HG03064 (cell line): ENCODE data around the gene TRIM45.
"Not testable (repeated sequence)": the region's sequence is repeated elsewhere in the genome, so short reads cannot be mapped to it uniquely, and the experiment has no call there.

Source experiments
- ATAC-seq: cut with Tn5 transposase; IDR thresholded peaks from one replicate; pipeline ENCODE4 v1.9.1; 2021; ENCODE audit warnings: low read depth; ENCODE audit not compliant: unreplicated experiment

TRIM45 gene

DNA sequence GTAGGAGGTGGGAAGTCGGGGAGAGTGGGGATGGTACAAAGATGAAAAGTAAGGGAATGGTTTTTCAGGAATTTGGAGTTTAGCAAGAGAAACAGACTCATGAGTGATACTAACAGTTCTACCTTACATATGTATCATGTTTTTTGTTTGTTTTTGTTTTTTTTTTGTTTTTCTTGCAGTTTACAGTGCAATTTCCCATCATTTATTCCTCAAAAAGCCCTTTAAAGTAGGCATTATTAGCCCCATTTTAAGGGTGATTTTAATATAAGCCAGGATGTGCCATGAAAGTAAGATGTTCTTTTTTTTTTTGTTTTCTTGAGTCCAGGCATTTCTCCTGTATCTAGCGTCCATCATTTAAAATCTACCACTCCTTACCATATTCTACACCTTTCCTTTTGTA, 13.8 kb upstream of the TRIM45 start:
- ATAC-seq, result no peak

DNA sequence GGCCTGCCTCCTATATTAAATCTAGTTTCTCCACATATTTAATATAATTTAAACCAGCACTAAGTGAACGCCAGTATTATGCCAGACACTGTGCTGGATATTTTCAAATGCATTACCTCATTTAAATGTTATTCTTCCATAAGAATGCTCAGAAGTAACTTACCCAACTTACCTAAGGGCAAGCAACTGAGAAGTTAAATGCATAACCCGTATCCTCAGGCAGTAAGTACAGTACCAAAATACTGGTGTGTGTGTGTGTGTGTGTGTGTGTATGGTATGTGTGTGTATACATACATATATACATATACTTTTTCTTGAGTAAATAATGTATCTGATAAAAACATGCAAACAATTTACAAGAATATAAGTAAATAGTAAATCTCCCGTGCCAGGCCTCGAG, 9.0 kb upstream of the TRIM45 start:
- ATAC-seq, result no peak

DNA sequence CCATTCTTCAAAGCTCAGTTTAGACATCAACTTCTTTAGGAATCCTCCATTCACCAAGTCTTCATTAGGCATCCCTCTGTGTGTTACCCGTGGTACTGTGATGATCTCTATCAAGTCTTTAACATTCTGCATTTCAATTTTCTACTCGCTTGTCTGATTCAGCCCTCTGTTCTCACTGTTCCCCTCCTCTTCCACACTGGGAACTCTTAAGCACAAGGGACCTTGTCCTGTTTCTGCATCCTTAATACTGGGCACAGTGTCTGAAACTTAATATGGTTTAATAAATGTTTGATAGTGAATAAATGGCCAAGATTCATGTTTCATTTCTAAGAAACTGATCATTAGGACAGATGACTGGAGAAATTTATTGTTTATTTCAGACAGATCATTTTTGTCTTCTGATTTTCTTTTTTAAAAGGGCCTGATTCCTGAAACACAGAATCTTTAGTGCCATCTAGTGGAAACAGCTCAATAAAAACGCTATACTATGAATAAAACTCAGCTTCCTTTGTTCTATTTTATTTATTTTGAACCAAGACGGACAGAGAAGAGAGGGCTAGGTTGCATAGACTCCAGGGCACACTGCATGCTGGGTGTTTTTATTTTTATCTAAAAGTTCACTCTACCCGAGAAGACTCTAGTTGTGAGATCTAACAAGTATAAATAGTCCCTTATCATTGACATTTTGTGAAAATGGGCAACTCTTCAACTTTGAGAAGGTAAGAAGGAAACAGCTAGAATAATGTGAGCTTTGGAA, 7.0 kb upstream of the TRIM45 start:
- no peak for ATAC-seq

DNA sequence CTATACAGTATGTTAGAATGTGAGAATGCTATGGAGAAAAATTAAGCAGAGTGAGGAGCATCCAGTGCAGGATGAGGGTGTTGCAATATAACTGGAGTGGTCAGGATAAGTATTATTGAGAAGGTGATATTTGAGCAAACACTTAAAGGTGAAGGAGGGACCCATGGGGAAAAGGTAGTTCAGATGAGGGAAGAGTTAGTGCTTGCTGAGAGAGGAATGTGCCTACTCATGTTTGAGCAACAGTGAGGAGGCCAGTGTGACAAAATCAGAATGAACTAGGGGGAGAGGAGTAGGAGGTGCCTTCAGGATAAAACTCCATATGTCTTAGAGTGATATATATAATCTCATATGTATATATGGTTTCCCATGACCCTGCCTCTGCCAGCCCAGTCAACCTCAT, 6.2 kb upstream of the TRIM45 start:
- no peak for ATAC-seq

DNA sequence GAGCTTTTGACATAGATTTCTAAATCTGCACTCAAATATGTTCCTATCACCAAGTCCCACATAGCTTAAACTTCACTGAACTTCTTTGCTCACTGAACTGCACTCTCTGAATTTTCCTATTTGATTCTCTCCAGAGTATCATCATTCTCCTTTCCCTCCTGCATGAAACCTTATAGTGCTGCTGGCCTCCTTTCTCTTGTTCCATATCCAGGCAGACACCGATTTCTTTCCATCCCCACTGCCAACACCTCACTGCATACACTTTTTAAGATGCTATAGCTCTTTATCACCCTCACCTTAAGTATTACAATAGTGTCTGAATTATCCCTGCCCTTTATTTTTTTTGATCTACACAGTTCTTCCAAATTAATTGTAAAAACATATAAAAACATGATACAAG, 3.1 kb upstream of the TRIM45 start:
- ATAC-seq, result no peak

DNA sequence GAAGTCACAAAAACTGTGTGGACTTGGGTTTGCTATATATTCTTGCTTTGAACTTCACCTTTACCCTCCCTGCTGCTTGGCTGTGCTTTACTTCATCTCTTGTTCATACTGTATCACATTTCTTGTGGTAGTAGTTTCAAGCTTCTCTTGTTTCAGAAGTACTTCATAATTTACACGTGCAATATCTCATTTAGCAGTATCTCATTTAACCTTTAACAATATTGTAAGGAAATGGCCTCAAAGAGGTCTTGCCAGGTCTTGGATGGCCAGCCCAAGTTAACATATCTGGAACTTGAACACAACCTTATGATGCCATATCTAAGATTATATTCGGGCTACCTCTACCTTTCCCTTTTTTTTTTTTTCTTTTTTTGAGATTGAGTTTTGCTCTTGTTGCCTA, 1.7 kb upstream of the TRIM45 start:
- ATAC-seq, result no peak

DNA sequence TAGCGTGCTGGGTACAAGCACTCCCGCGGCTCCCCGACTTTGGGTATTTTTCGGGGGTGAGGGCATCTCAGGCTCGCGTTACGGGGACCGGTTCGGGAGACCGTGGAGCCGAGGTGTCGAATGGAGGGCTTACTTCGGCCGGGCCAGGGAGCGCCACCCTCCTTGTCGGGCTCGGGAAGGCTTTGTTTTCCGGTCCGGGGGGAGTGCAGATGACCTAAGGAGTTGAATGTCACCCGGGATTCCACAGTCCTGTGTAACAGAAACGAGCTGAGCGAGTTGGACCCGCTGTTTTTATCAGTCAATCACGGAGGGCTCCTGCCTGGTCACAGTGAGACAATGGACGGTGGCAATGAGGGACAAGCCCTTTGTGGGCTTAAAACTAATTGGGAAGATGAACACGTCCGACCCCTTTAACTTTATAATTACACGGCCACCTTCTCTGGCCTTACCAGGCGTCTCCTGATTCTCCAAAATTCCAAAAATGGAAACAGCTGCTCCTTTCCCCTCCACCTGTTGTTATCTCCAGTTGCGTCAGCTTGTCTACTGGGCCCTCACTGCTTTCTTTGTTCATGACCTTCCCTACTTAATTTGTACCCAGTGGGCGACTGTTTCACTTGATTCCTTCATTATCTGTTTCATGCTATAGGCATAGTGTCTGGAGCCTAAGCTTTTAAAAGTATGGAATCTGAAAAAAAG, 929 bp upstream of the TRIM45 start:
- no peak for ATAC-seq

DNA sequence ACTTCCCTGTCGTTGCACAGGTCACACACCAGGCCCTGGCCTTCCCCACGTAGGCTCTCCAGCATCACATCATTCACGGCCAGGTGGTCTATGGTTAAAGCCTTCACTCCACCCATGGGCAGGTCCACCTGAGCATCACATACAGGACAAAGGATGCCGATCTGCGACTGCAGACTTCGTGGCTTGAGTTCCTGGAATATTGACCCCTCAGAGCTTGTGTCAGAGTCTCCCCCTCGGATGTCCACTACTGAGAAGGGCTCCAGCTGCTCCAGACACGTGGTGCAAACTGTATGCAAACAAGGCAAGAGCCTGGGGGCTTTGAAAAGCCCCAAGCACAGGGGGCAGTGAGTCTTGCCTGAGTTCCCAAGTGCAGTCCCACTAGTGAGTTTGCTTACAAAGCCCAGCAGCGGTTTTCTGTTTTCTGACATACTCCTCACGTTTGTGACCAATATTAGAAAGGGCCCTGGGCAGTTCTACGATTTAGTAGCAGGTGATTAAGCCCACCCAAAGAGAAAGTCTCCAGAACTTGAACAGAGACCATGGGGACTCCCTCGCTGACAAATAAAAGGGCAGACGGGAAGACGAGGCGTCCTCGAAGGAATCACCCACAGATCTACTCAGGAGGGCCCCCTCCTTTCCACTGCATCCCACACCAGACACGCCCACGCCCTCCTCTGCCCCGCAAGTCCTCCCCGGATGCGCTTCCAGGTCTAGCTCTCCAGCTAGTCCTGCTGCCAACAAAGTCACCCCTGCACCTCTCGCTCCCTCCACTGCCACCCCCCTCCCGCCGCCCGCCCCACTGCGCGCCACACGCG, 568 bp downstream of the TRIM45 start:
- no peak for ATAC-seq

DNA sequence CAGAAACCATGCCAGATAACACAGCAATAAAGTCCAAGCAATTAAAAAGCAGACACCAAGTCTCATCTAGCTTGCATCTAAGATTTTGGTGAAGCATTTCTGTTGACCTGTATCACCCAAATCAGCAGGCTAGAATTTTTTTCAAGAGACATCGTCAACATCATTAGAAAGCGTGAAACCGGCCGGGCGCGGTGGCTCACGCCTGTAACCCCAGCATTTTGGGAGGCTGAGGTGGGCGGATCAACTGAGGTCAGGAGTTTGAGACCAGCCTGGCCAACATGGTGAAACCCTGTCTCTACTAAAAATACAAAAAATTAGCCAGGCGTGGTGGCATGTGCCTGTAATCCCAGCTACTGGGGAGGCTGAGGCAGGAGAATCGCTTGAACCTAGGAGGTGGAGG, 2.4 kb downstream of the TRIM45 start:
- not testable (repeated sequence) for ATAC-seq

DNA sequence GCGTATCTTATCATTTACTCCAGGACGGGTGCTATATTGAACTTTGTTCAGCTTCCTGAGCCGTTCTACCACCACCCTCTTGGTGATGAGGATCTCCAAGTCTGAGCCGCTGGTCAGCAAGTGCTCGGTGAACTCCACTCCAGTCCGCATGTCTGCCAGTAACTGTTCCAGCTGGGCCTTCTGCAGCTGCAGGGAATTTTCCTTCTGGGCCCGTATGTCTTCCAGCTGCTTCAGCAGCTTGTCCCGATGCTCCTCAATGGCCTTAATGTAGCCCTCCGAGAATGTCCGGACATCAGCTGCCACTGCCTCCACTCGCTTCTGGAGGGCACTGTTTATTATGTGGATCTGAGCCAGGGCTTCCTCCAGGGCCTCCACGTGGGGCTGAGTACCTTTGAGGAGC, 3.4 kb downstream of the TRIM45 start:
- ATAC-seq, result no peak

DNA sequence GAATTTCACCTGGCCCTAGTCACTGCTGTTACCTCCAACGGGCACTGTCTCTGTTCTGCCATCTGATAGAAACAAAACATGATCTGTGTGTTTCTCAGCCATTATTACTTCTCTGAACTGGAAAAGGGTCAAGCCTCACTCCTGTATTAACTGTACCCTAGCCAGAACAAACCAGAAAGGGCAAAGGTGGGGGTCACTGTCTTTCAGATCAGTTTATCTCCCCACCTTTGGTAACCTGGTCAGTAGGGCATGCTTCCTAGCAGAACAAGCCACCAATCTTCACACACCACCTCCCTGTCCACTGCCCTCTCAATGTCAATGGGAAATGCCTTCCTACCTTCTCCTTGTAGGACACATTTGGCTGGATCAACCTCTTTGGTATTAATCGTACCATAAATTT, 3.9 kb downstream of the TRIM45 start:
- no peak for ATAC-seq

DNA sequence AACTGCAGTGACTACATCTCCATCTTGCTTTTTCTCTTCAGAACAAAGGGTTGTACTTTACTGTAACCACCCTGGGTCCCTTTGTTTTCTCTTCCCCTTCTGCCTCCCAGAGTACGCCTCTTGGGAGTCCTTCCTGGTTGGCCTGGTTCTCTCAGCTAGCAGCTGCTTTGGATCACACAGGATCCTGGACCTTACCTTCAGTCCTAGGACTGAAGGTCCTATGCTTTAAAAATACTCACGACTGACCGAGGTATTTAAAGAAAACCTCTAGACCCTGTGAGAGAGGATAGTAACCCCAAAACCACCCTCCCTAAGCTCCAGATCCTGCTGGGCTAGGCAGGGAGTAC, 4.8 kb downstream of the TRIM45 start:
- no peak for ATAC-seq

DNA sequence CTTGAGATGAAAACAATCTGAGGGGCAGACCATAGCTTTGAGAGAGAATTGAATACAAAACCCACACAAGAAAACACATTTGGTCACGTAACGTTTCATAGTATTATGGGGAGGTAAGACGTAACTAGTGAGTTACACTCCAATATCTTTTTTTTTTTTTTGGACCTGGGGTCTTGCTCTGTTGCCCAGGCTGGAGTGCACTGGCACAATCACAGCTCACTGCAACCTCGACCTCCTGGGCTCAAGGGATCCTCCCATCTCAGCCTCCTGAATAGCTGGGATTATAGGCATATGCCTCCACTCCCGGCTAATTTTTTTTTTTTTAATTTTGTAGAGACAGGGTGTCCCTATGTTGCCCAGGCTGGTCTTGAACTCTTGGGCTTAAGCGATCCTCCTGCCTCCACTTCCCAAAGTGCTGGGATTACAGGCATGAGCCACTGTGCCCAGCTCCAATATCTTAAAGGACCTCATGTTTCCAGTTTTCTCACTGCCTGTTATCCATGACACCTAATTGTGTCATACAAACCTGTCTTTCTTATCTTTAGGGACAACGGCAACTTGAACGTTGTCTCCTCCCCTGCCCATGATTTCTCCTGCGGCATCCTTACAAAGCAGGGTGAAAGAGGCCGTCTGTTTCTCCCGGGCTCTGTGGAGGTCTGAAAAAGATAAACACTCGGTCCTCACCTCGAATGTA, 5.3 kb downstream of the TRIM45 start:
- no peak for ATAC-seq

DNA sequence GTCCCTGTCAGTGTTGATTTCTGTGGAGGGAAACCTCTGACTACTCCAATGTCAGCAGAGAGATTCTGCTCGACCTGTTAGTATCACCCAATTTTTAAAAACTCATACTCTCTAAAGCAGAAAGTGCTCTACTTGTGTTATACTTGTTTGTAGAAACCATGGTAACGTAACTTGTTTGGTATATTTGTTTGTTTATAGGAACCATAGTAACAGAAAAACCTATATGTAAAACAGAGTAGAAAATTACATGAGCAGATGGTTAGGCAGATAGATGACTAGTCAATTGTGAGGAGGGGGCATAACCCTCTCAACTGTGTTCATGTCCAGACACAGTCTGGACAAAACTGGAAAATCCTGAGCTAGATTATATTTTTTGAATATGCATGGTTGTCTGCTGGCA, 6.7 kb downstream of the TRIM45 start:
- ATAC-seq, result no peak

DNA sequence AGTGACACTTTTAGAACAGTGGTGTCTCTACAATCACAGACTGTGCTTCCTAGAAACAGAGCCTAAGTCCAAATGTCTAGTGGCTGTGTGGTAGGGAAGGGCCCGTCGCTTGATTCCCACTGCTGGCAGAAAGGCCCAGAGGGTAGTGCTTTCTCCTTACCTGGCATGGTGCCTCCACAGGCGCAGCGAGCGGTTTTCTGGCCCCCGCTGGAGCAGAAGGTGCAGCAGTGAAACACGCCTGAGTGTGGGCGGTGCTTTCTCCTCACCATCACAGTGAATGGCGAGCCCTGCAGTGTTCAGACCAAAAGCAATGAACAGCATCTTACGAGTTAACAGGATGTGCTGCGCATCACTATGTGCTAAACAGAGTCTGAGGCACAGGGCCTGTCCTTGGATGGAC, 8.3 kb downstream of the TRIM45 start:
- no peak for ATAC-seq

DNA sequence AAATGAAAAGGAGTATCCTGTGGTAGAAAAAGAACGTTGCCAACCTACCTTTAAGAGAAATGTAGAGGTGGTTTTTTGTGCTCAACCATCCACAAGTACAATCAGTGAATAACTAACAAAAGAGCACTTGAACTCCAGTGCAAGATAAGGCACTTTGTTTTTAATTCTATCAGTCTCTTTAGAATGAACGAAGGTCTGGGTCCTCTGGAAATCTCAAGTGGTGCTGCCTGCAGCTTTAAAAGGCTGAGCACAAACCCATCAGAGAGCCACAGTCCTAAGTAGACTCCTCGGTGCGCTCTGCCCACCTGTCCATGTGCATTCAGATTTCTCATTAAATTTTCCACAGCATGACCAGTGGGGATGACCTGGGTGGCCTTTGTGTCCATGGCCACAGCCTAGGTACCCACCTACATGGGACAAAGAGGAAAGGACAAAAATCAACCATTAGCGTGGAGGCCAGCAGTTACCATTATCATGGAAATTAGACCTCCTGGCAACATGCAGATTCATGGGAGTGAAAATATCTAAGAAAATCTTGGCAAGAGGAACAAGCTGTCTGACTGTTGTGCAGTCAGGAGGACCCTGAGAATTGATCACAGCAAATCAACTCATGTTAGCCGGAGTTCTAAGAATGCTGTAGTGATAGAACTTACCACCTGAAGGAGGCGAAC, 9.4 kb downstream of the TRIM45 start:
- no peak for ATAC-seq

DNA sequence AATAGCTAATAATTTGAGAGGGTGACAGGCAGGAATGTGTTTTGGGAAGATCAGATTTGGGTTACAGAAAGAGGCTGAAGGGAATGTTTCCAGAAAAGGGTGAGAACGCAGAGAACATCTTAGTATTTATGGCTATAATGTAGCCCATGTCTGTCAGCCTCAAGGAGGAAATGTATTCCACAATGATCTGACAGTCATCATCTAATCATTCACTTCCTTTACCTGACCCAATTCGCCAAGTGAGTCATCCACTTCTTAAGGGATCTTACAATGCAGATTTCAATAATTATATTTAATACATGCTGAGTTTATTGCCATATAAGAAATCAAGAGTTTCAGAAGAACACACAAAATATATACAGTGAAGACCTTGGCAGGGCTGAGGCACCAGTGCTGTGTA, 10.8 kb downstream of the TRIM45 start:
- ATAC-seq, result no peak

DNA sequence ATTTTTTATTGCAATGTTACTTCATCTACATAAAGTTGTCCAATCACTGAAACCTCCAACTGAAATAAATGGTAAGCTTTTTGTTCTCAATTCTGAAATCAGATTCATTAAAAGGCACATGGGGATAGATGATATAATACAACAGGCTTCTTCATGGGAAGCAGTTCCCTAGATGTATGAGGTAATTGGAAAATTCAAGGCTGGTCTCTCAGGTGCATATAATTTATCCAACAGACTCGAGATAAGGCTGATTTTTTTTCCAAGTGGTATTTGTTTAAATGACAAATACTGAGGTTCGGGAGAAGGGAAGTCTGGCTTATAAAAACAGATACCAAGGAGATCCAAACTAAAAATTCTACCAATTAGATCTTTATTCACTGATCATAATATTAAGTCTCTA, 14.2 kb downstream of the TRIM45 start:
- ATAC-seq, result no peak

DNA sequence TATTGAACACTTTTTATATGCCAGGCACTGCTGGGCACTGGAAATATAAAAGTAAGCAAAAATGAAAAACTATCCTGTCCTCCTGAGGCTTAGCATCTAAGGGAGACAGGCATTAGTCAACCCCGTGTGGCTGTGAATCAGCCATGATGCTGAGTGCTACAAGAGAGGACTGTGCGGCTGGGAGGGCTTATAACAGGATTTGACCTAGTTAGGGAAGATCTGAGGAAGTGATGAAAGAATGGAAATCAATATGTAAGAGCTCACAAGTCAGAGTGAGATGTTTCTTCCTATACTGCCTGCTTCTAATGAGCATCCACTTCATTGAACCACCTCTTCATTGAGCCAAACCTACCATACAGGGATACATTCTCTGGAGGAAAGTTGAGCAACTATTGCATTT, 15.1 kb downstream of the TRIM45 start:
- ATAC-seq, result no peak

DNA sequence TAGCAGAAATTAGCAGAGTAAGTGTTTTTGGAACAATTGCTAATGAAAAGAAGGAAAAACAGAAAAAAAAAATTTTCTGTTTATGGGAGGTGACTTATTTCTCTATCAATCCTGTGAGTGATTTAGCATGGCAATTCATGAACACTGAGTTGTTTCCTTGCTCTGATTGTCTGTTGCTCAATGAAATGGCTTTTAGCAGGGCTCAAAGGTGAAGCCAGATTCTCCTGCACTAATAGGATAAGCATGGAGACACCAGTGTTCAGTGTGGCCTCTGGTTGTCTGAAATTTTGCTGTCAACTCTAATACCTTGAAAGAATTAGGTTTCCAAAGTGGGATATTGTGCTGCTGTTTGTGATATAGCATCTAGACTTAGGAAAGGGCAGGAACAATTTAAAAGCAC, 15.8 kb downstream of the TRIM45 start:
- ATAC-seq, result no peak

DNA sequence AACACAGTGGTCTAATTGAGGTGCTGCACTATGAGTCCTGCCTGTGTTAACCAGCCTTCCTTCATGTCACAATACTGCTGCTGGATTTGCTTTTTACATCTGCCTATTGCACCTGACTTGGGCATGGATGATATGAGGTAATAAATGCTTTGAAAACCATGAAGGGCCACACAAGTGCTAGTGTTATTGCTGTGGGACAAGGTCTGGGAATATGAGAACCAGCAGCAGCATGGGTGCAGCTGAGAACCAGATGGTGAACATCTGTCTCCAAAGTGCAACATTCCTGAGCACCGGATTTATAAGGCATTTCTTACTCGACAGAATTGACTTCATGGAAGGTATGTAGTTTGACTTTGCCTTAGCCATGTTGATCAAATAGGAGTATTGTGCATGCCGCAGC, 16.6 kb downstream of the TRIM45 start:
- ATAC-seq, result no peak
